ENCODE results near the gene CCDC13. TPM values are rescaled to one million over a fixed set of nuclear protein-coding genes. Genes with fewer than 3 reads are reported as not detected.
A peak's percentile ranks its signal among the peaks of the same experiment; 100 is the strongest.

Gene CCDC13
- total and polyA plus RNA-seq, 4 donors: 1.9 to 7.6 (median 3.2) TPM

DNA sequence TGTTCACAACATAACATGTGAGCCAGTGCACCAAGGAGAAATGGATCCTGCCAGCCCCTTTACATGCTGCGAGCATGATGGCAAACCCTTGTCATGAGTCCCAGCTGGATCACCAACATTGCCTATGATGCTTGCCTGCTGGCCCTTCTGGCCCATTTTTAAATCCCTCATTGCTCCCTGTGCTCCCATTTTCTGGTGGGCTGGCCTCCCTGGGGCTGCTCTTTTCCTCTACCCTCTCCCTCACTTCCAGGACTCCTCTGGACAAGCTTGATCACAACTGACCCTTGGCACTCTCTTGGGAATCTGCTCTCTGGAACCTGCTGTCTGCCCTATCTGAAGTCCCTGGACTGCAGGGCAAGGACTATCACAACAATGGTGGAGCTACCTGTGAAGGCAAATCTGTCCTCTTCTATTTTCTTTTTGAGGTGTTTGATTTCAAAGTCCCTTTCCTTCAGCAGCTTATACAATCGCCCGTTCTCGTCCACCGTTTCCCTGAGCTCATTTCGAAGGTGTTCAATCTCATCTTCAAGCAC lies 16.3 kb downstream of the CCDC13 start:
- Histone ChIP-seq H3K9me3 (ENCODE audit: control insufficient read depth in 4 of 4, insufficient read depth in 3 of 4, low read length in 3 of 4) (no peaks in the 10 kb centered on the region), H3K36me3 (ENCODE audit: control insufficient read depth in 4 of 4, insufficient read depth in 4 of 4, low read length in 4 of 4) (no peaks in the 10 kb centered on the region), H3K9ac (ENCODE audit: insufficient read depth in 1 of 2, low read length in 2 of 2) (no peak overlapping the region), H3K27ac (ENCODE audit: low read depth in 1 of 2, low read length in 1 of 2) (no peak overlapping the region), H3K27me3 (ENCODE audit: control insufficient read depth in 3 of 3, insufficient read depth in 3 of 3, low read length in 2 of 3) (no peaks in the 10 kb centered on the region), H3K4me3 (no peak overlapping the region), H3K4me1 (ENCODE audit: control insufficient read depth in 5 of 5, insufficient read depth in 5 of 5, low read length in 5 of 5) (no peaks in the 10 kb centered on the region)
- ATAC-seq (ENCODE audit: insufficient read depth, low FRiP score) (no peak), DNase-seq (no peak)
- 95% methylated on average over 6 of the region's 6 CpGs for WGBS, 2 donors
- TF ChIP-seq, protein P1, sequence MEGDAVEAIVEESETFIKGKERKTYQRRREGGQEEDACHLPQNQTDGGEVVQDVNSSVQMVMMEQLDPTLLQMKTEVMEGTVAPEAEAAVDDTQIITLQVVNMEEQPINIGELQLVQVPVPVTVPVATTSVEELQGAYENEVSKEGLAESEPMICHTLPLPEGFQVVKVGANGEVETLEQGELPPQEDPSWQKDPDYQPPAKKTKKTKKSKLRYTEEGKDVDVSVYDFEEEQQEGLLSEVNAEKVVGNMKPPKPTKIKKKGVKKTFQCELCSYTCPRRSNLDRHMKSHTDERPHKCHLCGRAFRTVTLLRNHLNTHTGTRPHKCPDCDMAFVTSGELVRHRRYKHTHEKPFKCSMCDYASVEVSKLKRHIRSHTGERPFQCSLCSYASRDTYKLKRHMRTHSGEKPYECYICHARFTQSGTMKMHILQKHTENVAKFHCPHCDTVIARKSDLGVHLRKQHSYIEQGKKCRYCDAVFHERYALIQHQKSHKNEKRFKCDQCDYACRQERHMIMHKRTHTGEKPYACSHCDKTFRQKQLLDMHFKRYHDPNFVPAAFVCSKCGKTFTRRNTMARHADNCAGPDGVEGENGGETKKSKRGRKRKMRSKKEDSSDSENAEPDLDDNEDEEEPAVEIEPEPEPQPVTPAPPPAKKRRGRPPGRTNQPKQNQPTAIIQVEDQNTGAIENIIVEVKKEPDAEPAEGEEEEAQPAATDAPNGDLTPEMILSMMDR (IDR thresholded peaks at IDR 0.05; ENCODE audit: control extremely low read depth, extremely low read depth): no peak

DNA sequence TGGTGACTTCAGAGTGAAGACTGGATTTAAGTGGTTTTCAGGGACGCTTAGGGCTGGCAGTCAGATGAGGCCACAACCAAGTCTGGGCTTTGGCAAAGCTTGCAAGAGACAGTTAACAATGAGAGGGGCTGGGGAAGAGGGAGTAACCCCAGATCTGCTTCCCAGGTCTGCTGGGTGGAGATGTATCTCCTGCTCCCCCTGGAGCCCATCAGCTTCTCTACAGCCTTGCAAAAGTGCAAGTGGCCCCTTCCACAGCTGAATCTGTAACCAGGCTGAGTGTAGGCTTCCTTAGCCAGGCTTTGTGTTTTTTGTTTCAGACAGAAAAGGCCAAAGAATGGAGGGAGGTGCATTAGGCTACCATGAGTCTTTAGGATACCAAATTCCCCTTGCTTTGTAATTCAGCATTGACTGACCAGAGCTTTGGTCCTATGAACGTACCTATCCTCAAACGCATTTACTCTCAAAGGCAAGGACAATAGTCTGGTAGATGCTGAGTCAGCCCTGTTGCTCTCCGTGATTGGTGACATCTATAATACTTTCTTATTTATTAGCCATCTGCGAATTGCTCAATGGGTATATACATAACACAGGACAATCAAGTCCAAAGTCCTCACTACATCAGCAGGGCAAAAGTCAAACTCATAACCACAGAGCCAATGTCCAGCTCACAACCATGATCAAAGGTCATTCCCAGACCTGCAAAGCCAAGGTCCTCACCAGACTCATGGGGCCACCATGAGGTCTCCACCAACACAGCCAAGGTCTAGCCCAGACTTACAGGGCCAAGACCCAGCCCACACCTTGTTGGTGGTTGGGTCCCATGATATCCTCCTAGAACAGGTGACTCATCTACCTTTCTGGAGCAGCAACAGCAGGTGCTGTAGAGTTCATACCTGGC lies 17.1 kb downstream of the CCDC13 start:
- no peak overlapping the region for H3K27ac ChIP-seq (ENCODE audit: low read depth in 1 of 2, low read length in 1 of 2)
- TF ChIP-seq, protein P1 (IDR thresholded peaks at IDR 0.05; ENCODE audit: control extremely low read depth, extremely low read depth): no peak
- ATAC-seq (ENCODE audit: insufficient read depth, low FRiP score) (no peak), DNase-seq (peak in 1 of 3 donors; percentile 47)
- no peak overlapping the region for H3K9ac ChIP-seq (ENCODE audit: insufficient read depth in 1 of 2, low read length in 2 of 2)
- no peak overlapping the region for H3K4me3 ChIP-seq
- no peaks in the 10 kb centered on the region for H3K4me1 ChIP-seq (ENCODE audit: control insufficient read depth in 5 of 5, insufficient read depth in 5 of 5, low read length in 5 of 5)
- no peaks in the 10 kb centered on the region for H3K9me3 ChIP-seq (ENCODE audit: control insufficient read depth in 4 of 4, insufficient read depth in 3 of 4, low read length in 3 of 4)
- WGBS, 2 donors: 77 to 83% methylated on average over 5 of the region's 5 CpGs
- no peaks in the 10 kb centered on the region for H3K27me3 ChIP-seq (ENCODE audit: control insufficient read depth in 3 of 3, insufficient read depth in 3 of 3, low read length in 2 of 3)
- H3K36me3 ChIP-seq (ENCODE audit: control insufficient read depth in 4 of 4, insufficient read depth in 4 of 4, low read length in 4 of 4): no peaks in the 10 kb centered on the region

DNA sequence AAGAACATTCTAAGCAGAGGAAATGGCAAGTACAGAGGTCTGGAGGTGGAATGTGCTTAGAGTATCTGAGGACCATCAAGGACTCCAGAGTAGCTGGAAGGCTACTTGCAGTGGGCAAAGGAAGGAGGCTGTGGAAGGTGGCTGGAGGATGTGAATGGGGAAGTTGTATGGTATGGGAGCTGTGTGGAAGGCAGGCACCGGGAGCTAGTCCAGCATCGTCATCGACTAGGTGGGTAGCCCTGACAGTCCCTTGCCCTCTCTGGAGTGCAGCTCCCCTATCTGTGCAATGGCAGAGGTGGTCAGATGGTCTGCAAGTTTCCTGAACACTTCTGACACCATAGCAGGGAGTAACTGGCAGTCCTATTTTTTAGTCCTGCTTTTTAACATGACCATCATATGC lies 19.3 kb downstream of the CCDC13 start:
- H3K9ac ChIP-seq (ENCODE audit: insufficient read depth in 1 of 2, low read length in 2 of 2): no peak overlapping the region
- H3K36me3 ChIP-seq (ENCODE audit: control insufficient read depth in 4 of 4, insufficient read depth in 4 of 4, low read length in 4 of 4): no peaks in the 10 kb centered on the region
- H3K9me3 ChIP-seq (ENCODE audit: control insufficient read depth in 4 of 4, insufficient read depth in 3 of 4, low read length in 3 of 4): no peaks in the 10 kb centered on the region
- H3K27ac ChIP-seq (ENCODE audit: low read depth in 1 of 2, low read length in 1 of 2): no peak overlapping the region
- TF ChIP-seq, protein P1 (IDR thresholded peaks at IDR 0.05; ENCODE audit: control extremely low read depth, extremely low read depth): no peak
- WGBS, 2 donors: 88 to 90% methylated on average over 3 of the region's 3 CpGs
- ATAC-seq (ENCODE audit: insufficient read depth, low FRiP score) (no peak), DNase-seq (no peak)
- H3K4me3 ChIP-seq: no peak overlapping the region
- H3K4me1 ChIP-seq (ENCODE audit: control insufficient read depth in 5 of 5, insufficient read depth in 5 of 5, low read length in 5 of 5): no peaks in the 10 kb centered on the region
- H3K27me3 ChIP-seq (ENCODE audit: control insufficient read depth in 3 of 3, insufficient read depth in 3 of 3, low read length in 2 of 3): no peaks in the 10 kb centered on the region
